K562 (cell line): ENCODE measurements around the gene RUNDC1. TPM values are rescaled to one million over a fixed set of nuclear protein-coding genes. Genes with fewer than 3 reads are reported as not detected.

Experiments used
- ASH1L ChIP-seq: fragments of 450-650 bp; IDR thresholded peaks from 2 replicates; pipeline ENCODE4 v1.6.1; 2018; ENCODE audit warnings: borderline replicate concordance, mild to moderate bottlenecking, low read depth; ENCODE audit not compliant: partially characterized antibody
- CHD1 ChIP-seq: fragments of 200-600 bp; sonication (generic); IDR thresholded peaks from one replicate; pipeline ENCODE4 v1.6.1; 2012; ENCODE audit warnings: mild to moderate bottlenecking, moderate library complexity, low read length, inconsistent platforms
- ELF4 ChIP-seq: fragments of 450-650 bp; formaldehyde crosslinking; IDR thresholded peaks from 2 replicates; pipeline ENCODE4 v1.4.0; 2022; ENCODE audit warnings: missing genetic modification characterization
- JUND ChIP-seq, 2 experiments: IDR thresholded peaks; 2 replicates in 1 of 2; 3 replicates in 1 of 2; pipeline ENCODE4 v1.6.1; 2011; ENCODE audit warnings: borderline replicate concordance in 2 of 2, low read depth in 2 of 2, low read length in 2 of 2, improper control_type of control experiment in 1 of 2, missing biosample characterization in 1 of 2, missing genetic modification characterization in 1 of 2, missing genetic modification reagents in 1 of 2
- KDM5B ChIP-seq: fragments of 200-600 bp; sonication (generic); IDR thresholded peaks from 2 replicates; pipeline ENCODE4 v1.6.1; 2012; ENCODE audit warnings: low read depth, mild to moderate bottlenecking, moderate library complexity, low read length, control low read depth, inconsistent platforms; ENCODE audit not compliant: insufficient replicate concordance
- MTA3 ChIP-seq: fragments of 450-650 bp; formaldehyde crosslinking; IDR thresholded peaks from 2 replicates; pipeline ENCODE4 v1.6.1; 2017; ENCODE audit warnings: mild to moderate bottlenecking, borderline replicate concordance
- MYC ChIP-seq, 2 experiments: fragments of 250-450 bp in 1 of 2; sonication (Bioruptor Pico) in 1 of 2; IDR thresholded peaks; 2 replicates each; pipeline versions ENCODE4 v1.5.1 to v1.6.1; 2012 to 2021; ENCODE audit warnings: low read depth in 2 of 2, borderline replicate concordance in 1 of 2, improper control_type of control experiment in 1 of 2, low read length in 1 of 2, mild to moderate bottlenecking in 1 of 2, moderate library complexity in 1 of 2
- POLR2AphosphoS2 ChIP-seq: IDR thresholded peaks from 2 replicates; pipeline ENCODE4 v1.6.1; 2012; ENCODE audit warnings: low read length, improper control_type of control experiment
- RBBP5 ChIP-seq: fragments of 200-600 bp; sonication (generic); IDR thresholded peaks from 2 replicates; pipeline ENCODE4 v1.6.1; 2012; ENCODE audit warnings: borderline replicate concordance, mild to moderate bottlenecking, low read length, control low read depth, inconsistent platforms; ENCODE audit not compliant: insufficient read depth, poor library complexity, severe bottlenecking
- SMAD1 ChIP-seq: fragments of 150-350 bp; IDR thresholded peaks from 2 replicates; pipeline ENCODE4 v1.6.1; 2014; ENCODE audit warnings: low read length, low read depth; ENCODE audit not compliant: partially characterized antibody
- SMAD2 ChIP-seq: fragments of 150-350 bp; IDR thresholded peaks from 2 replicates; pipeline ENCODE4 v1.6.1; 2014; ENCODE audit warnings: low read depth, mild to moderate bottlenecking, low read length
- SMAD4 ChIP-seq: fragments of 250-450 bp; sonication (Bioruptor Pico); conservative IDR thresholded peaks from 2 replicates; pipeline ENCODE4 v1.8.0; 2021; ENCODE audit warnings: inconsistent platforms, mild to moderate bottlenecking, moderate library complexity
- TBP ChIP-seq: optimal IDR thresholded peaks from 2 replicates; pipeline ENCODE3; 2011; ENCODE audit warnings: low read depth, low read length, improper control_type of control experiment
- ZC3H4 ChIP-seq: sonication (generic); formaldehyde crosslinking; IDR thresholded peaks from 2 replicates; pipeline ENCODE4 v1.9.0; 2021; ENCODE audit warnings: missing genetic modification reagents, borderline replicate concordance
- ZNF785 ChIP-seq: fragments of 250-450 bp; sonication (Bioruptor Pico); IDR thresholded peaks from 2 replicates; pipeline ENCODE4 v1.4.0; 2020; ENCODE audit warnings: mild to moderate bottlenecking
- ZNF830 ChIP-seq: fragments of 250-450 bp; sonication (Bioruptor Pico); IDR thresholded peaks from 2 replicates; pipeline ENCODE4 v1.5.0; 2021; ENCODE audit warnings: mild to moderate bottlenecking
- ZSCAN32 ChIP-seq: fragments of 450-650 bp; formaldehyde crosslinking; IDR thresholded peaks from 2 replicates; pipeline ENCODE4 v1.4.0; 2020; ENCODE audit warnings: mild to moderate bottlenecking, moderate library complexity
- polyA plus RNA-seq, 8 experiments: library from polyadenylated mRNA; depleted of rRNA in 4 of 8; stranded (reverse) in 5 of 8; unstranded in 3 of 8; fragments of >200 nt; fragmentation: Nextera tagmentation in 2 of 8; fragmentation: Illumina TruSeq in 1 of 8; extraction: Ambion mirVana in 2 of 8; extraction: Trizol in 1 of 8; gene quantifications; 2 replicates each; pipeline versions ENCODE4 v1.2.1 to v1.2.3, GENCODE V29; 2011 to 2014; ENCODE audit warnings: inconsistent platforms in 1 of 8, missing spikeins in 1 of 8
- total RNA-seq, 7 experiments: library from RNA; depleted of rRNA in 6 of 7; stranded (reverse); fragments of >200 nt in 6 of 7; fragmentation: Illumina TruSeq in 2 of 7; extraction: Trizol in 2 of 7; gene quantifications; 2 replicates each; pipeline versions ENCODE4 v1.2.1 to v1.2.3, GENCODE V29; 2011 to 2021; ENCODE audit warnings: low replicate concordance in 1 of 7
- TF ChIP-seq, protein P1 (sequence below), 2 experiments: IDR thresholded peaks in 1 of 2; conservative IDR thresholded peaks in 1 of 2; 2 replicates each; pipeline ENCODE4 v1.6.1; 2016; ENCODE audit warnings: low read depth in 2 of 2, mild to moderate bottlenecking in 1 of 2, missing compliant biosample characterization in 1 of 2, missing genetic modification characterization in 1 of 2, moderate library complexity in 1 of 2
- TF ChIP-seq, protein P2 (sequence below): fragments of 450-650 bp; IDR thresholded peaks from 2 replicates; pipeline ENCODE4 v1.6.1; 2018; ENCODE audit warnings: mild to moderate bottlenecking, low read depth; ENCODE audit not compliant: partially characterized antibody

The RUNDC1 gene
- total and polyA plus RNA-seq, 9 of the 15 experiments (the other 6 are each of a cell fraction or from before 2014, with no cell fraction given) = 3.4 to 12.6 (median 9.4) TPM

DNA sequence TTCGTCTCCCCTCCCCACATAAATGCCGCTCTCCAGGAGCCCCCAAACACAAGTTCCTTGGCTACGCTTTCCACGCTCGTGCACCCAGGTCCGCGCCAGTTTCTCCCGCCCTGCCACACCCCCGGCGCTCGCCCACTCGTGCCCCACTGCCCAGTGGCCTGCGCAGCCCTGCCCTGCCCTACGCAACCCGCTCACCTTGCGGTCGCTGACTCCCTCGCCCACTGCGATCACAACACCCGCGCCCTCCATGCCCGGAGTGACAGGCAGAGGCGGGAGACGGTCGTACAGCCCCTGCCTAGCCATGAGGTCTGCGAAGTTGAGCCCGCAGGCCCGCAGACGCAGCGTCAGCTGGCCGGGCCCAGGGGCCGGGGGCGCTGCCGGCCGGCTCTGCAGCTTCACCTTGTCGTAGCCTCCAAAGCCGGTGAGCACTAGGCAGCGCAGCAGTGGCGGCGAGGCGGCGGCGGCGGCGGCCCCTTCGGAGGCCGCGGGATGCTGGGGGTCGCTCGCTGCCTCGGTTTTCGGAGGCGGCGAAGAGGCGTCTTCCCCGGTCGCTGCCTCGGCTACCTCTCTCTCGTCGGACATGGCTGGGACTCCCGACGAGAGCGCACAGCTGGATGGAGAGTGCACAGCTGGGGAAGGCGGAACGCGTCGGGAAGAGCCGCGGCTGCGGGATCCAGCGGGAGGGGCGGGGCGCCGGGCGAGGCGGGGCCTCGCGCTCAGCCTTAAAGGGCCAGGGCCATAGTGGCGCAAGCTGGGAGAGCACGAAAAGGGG is 41.6 kb downstream of the RUNDC1 start, which contains the start of gene VAT1 (continued):
- TF ChIP-seq, protein P1, sequence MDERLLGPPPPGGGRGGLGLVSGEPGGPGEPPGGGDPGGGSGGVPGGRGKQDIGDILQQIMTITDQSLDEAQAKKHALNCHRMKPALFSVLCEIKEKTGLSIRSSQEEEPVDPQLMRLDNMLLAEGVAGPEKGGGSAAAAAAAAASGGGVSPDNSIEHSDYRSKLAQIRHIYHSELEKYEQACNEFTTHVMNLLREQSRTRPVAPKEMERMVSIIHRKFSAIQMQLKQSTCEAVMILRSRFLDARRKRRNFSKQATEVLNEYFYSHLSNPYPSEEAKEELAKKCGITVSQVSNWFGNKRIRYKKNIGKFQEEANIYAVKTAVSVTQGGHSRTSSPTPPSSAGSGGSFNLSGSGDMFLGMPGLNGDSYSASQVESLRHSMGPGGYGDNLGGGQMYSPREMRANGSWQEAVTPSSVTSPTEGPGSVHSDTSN (CRISPR knock-in tag; IDR thresholded peaks at IDR 0.05; ENCODE audit: low read depth) = no peak
- TF ChIP-seq, protein P1 (tag; conservative IDR thresholded peaks at IDR 0.05; ENCODE audit: low read depth) = no peak
- 0 out of 2 replicates have a peak, but pooled peaks have one; percentile 13 for TF ChIP-seq JUND (IDR thresholded peaks at IDR 0.05; ENCODE audit: borderline replicate concordance, low read depth, low read length)
- TF ChIP-seq JUND (tag; IDR thresholded peaks at IDR 0.05; ENCODE audit: borderline replicate concordance, low read depth, low read length) = no peak
- TF ChIP-seq CHD1 = peak; percentile 25
- no peak for TF ChIP-seq SMAD2
- TF ChIP-seq POLR2AphosphoS2 = peak; percentile 39; the same call in 1 of the 2 replicates
- peak; percentile 17 for TF ChIP-seq TBP
- TF ChIP-seq ZNF785 (CRISPR knock-in tag) = no peak
- TF ChIP-seq, protein P2, sequence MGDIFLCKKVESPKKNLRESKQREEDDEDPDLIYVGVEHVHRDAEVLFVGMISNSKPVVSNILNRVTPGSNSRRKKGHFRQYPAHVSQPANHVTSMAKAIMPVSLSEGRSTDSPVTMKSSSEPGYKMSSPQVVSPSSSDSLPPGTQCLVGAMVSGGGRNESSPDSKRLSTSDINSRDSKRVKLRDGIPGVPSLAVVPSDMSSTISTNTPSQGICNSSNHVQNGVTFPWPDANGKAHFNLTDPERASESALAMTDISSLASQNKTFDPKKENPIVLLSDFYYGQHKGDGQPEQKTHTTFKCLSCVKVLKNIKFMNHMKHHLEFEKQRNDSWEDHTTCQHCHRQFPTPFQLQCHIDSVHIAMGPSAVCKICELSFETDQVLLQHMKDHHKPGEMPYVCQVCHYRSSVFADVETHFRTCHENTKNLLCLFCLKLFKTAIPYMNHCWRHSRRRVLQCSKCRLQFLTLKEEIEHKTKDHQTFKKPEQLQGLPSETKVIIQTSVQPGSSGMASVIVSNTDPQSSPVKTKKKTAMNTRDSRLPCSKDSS = no peak
- 0 out of 2 replicates have a peak, but pooled peaks have one; percentile 34 for TF ChIP-seq ZNF830
- peak; percentile 42 for TF ChIP-seq RBBP5
- no peak for TF ChIP-seq ASH1L
- peak; percentile 18; the same call in 1 of the 2 replicates for TF ChIP-seq MYC (IDR thresholded peaks at IDR 0.05; ENCODE audit: low read depth, low read length)
- TF ChIP-seq MYC (CRISPR knock-in tag; IDR thresholded peaks at IDR 0.05; ENCODE audit: borderline replicate concordance, low read depth) = no peak
- TF ChIP-seq ZC3H4 = peak; percentile 66; the same call in 1 of the 2 replicates
- 0 out of 2 replicates have a peak, but pooled peaks have one; percentile 32 for TF ChIP-seq MTA3
- TF ChIP-seq ELF4 = peak; percentile 42; the same call in 1 of the 2 replicates
- TF ChIP-seq ZSCAN32 (CRISPR knock-in tag) = no peak
- peak; percentile 4 for TF ChIP-seq KDM5B
- peak; percentile 62; the same call in 1 of the 2 replicates for TF ChIP-seq SMAD4 (CRISPR knock-in tag)
- TF ChIP-seq SMAD1 = peak; percentile 37
